ENCODE data around the gene SDC4.
"Not testable (repeated sequence)": the region's sequence is repeated elsewhere in the genome, so short reads cannot be mapped to it uniquely, and the experiment has no call there.

SDC4 gene

DNA sequence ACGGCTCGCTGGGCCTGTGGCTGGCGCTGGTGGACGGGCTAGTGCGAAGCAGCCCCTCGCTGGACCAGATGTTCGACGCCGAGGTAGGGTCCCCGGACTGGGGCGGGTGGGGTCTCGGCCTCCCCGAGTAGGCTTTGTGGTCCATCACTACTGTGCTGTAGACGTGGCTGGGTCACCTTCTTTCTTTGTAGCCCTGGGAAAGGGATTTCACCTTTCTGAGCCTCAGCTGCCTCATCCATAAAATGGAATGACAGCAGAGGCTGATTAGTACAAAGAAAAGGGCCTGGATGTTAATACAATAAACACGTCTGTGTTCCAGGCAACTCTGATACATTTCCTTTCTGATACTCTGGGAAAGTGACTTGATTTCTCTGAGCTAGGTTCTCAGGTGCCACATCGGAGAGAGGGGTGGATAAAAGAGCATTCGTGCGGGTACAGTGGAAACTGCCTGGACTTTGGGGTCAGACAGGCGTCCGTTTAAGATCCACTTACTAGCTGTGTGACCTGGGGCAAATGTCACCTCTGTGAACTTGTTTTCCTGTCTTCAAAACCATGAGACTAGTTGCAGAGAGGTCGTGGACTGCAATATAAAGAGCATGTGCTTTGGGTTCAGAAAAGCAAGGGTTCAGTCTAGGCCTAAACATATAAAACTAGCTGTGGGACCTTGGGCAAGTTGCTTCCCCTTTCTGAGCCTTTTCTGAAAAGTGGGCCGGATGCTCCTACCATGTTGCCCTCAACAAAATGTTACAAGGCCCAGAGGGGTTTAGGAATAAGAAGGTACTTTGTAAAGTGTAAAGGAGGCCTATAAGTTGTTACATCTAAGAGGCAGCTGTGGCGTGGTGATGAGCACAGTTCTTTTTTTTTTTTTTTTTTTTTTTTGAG, 15.6 kb upstream of the SDC4 start:
- no peak for DNase-seq (ENCODE audit: low spot score)

GRCh38 chr20:45362804-45363610, 14.8 kb upstream of the SDC4 start, which contains the start of gene SYS1:
SYS1 (plus strand) TSS chr20:45363156; CDS start chr20:45363532, 376 bp downstream.
- DNase-seq (ENCODE audit: low spot score) = peak; percentile 98

DNA sequence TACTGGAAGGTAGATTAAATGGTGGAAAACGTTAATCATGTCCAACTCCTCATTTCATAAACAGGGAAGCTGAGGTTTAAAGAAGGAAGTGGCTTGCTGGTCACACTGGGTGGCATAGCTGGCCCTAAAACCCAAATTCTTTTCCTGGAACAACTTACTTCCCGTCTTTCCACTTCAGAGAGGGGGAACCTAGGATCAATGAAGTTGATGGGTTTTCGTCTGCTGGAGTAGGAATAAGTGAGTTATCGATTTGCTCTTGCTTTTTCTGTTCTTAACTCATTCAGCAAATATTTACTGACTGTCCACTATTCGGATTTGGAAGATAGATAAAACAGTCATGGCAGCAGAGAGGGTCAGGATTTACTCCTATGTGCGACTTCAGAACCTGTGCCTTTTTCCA, 13.6 kb upstream of the SDC4 start:
- DNase-seq (ENCODE audit: low spot score) = no peak

- no peak for DNase-seq (ENCODE audit: low spot score)
These were observed 11.4 kb upstream of the SDC4 start for GRCh38 chr20:45359406-45360148.

DNA sequence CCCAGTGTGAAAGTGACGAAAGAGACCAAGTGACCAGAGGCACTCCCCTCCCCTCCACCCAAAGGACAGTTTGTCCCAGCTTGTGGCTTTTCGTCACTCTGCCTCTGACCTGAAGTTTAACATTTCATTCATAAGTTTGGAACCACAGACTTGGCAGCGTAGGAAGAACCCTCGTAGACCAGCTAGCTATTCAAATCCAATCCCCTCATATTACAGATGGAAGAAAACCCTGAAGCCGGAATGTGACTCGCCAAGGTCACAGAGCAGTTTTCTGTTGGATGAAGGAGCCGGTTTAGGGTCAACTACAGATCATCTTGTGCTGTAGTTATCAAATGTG, 10.8 kb upstream of the SDC4 start:
- no peak for DNase-seq (ENCODE audit: low spot score)

DNA sequence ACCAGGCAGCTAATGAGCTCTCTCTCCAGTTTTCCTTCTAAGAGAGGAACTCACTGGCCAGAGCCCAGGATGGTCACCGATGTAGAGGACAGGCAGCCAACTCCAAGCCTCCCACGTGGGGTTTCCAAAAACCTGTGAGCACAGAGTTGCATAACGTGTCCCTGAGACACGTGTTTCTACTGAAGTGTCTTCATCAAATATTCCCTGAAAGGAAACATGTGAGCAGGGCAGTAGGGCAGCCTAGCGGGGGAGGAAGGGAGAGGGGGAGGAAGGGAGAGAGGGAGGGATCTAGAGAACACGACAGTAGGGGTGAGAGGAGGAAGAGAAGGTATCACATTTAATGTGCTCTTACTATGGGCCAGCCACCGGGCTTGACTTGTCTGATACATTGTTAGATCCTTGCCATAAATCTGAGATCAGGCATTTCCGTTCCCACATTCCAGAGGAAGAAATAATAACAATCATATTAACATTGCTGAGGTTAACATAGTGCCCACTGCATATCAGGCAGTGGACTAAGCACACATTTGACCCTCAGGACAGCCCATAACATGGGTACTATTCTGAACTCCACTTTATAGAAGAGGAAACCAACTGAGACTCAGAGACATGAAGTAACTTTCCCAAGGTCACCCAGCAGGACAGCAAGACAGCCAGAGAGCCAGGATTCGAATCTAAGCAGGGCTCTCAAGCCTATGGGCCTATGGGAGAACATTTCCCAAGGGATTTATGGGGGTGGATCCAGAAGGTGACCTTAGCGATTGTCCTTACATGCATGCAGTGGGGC, 10.3 kb upstream of the SDC4 start:
- DNase-seq (ENCODE audit: low spot score) = peak; percentile 77

DNA sequence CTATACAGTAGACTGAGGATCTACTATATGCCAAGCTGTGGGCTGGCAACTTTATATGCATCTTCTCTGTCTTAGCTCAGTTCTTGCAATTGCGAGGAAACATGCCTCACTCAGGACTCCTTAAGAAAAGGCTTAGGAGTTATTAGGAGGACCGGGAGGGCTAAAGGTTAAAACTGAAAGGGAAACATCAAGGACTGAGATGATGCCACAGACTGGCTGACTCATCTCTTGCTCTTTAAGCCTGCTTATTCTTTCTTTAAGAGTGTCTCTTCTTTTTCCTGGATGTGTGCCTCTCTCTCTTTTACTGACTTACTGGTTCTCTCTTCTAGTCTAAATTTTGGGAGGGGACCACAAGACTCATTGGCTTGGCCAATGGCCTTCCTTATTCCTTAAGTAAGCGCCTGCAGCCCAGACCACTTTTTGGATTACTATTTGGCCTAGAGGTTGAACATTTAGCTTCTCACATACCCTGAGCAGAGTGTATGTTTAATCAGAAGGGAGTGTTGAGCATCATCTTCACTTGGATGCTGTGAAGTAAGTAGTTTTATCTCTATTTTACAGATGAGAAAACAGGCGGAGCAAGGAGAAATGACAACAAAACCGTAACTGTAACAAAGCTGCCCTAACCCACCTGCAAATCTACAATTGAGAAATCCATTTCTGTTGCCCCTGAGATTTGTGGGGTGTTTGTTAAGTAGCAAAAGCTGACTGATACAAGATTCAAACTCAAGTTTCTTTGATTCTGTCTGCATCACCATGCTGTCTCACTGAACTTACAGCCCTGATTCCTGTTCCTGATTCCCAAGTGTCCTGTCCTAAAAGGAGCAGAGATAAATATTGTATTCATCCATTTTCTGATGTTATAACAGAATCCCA, 7.2 kb upstream of the SDC4 start:
- peak; percentile 57 for DNase-seq (ENCODE audit: low spot score)

GRCh38 chr20:45354423-45355208, 6.4 kb upstream of the SDC4 start:
- DNase-seq (ENCODE audit: low spot score) = no peak

DNA sequence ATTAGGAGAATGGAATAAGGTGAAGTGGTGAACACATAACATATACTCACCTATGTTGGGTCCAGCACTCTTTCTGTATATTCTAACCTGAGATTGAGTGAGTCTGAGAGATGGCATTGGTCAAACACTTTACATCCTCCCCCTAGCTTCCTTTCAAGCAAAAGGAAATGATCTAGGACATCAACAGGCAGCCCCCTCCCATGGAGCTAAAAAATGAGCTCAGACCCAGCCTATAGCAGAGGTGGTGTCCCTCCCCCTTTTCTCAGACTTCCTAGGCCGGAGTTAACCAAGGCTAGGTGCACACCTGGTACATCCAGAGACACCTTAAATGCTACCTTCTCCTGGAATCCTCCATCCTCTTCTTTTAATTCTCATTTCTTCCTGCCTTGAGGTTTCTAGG, 5.5 kb upstream of the SDC4 start:
- DNase-seq (ENCODE audit: low spot score) = no peak

- DNase-seq (ENCODE audit: low spot score) = no peak
These were observed 4.5 kb upstream of the SDC4 start for GRCh38 chr20:45352729-45353128.

DNA sequence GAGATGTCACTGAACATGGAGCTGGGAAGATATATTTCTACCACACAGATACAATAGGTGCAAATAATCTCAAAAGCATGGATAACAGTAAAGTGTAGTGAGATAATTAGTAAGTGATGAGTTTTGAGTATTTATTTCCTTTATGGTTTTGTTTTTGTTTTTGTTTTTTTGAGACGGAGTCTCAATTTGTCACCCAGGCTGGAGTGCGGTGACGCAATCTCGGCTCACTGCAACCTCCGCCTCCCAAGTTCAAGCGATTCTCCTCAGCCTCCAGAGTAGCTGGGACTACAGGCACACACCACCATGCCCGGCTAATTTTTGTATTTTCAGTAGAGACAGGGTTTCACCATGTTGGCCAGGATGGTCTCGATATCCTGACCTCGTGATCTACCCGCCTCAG, 2.6 kb upstream of the SDC4 start:
- not testable (repeated sequence) for DNase-seq (ENCODE audit: low spot score)

GRCh38 chr20:45350217-45350616, 2.0 kb upstream of the SDC4 start:
- DNase-seq (ENCODE audit: low spot score) = no peak

DNA sequence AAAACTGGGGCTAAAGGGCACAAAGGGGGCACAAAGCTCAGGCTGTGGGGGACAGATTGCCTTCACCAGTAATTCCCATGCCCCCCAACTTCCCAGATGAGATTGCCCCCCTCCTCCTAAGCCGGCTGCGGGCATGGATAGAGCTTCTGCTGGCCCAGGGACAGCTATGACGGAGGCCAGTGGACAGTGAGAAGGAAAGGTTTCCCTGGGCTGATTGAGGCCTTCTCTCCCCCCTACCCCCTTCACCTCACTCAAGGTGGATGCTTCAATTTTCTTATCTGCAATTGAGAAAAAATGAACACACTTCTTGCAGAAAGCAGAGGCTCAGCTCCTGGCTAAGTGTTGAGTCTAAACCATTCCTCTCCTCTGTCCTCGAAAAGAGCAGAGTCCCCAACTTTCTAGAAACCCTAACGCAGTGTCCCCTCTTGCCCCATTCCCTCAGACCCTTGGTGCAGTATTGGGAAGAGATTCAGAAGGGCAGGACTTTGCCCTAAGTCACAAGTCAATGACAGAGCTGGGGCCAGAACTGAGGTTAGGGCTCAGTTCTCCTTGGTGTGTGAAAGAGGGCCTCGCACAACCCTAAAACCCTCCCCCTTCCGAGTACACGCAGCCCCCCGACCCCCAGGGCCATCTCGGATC, 808 bp downstream of the SDC4 start:
- DNase-seq (ENCODE audit: low spot score) = no peak

GRCh38 chr20:45346851-45347250, 1.4 kb downstream of the SDC4 start:
- DNase-seq (ENCODE audit: low spot score) = no peak

- DNase-seq (ENCODE audit: low spot score) = no peak
These were observed 1.9 kb downstream of the SDC4 start for GRCh38 chr20:45346291-45346718.

DNA sequence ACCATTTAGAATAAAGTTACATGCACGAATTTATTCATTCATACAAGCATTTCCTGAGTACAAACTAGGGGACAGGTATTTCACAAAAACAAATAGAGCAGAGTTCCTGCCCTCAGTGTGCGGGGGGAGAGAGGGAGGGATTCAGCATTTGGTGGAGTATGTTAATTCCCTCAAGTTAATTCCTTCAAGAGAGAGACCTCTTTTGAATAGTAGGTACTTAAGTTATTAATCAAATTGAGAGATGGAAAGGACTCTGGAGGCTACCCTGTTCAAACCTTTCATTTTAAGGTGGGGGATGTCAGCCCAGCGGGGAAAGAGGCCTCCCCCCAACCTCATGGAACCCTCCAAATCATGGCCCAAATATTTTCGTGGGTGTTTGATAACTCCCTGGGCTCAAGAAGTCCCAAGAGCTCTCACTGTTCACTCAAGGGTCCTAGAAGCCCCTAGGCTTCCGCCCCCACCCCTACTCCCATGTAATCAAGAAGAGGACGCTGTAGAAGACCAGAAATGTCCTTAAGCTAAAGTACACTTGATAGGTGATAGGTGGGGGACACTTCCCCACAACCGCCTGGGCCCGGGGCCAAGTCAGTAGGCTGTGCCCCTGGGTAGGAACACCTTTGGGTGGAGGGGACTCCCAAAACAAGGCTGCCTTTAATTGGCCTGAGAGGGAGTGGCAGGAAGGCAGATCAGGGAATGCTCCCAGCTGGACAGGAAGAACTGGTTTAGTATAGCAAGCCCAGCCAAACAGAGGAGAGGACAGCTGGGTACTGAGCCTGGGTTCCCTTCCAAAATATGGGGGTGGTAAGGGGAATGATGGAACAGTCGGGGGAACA, 2.9 kb downstream of the SDC4 start:
- no peak for DNase-seq (ENCODE audit: low spot score)

DNA sequence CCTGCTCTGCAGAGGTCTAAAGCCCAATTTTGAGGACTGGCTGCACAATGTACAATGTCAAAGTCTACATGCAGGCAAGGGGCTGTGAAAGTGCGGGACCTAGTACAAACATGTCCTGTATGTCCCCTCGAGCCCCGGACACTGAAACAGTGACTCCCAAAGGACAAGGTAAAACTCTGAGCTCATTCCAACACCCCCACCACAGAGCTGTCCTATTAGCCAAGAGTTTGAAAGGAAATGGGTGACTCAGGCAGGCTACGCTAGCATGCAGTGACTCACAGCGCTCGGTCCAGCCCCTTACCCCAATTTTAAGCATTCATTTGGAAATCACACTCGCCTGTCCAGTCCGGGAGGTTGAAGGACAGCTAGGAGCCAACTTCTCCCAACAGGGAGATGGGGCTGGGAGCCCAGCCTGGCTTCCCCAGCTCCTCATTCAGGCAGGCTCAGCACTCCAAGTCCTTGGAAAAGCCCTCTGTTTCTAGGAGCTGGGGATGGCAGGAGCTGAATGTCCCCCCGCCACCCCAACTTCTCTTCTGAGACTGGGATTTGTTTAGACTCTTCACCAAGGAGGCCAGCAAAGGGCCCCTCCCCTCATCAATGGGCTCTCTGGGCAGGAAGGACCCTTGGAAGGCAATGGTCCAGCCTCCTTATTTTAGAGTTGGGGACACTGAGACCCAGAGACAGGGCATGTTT, 3.9 kb downstream of the SDC4 start:
- peak; percentile 83 for DNase-seq (ENCODE audit: low spot score)
